ENCODE data around the gene ADARB2. TPM values are rescaled to one million over a fixed set of nuclear protein-coding genes. Genes with fewer than 3 reads are reported as not detected.

The ADARB2 gene
- polyA plus RNA-seq, 6 donors from 2014 or later = 0.10 to 0.12 TPM; not detected in 4

GRCh38 chr10:1217661-1218060 lies 519.7 kb downstream of the ADARB2 start:
- H3K27me3 Mint-ChIP-seq = peaks cover 0 to 8% (median 6%) of the 10 kb centered on the region in 3 donors

GRCh38 chr10:1217237-1217587 lies 520.1 kb downstream of the ADARB2 start:
- ATAC-seq (ENCODE audit: low read depth in 2 of 2) (no peak), DNase-seq (no peak)
- Mint-ChIP-seq H3K4me3 (no peak overlapping the region), H3K27ac (no peak overlapping the region), H3K36me3 (no peaks in the 10 kb centered on the region), H3K27me3 (peaks cover 0 to 9% (median 6%) of the 10 kb centered on the region in 3 donors), H3K4me1 (no peaks in the 10 kb centered on the region), H3K9me3 (peaks cover 0 to 4% (median 0%) of the 10 kb centered on the region in 7 donors)

More at GRCh38 chr10:1217661-1218060, 519.7 kb downstream of the ADARB2 start:
- no peak for ATAC-seq (ENCODE audit: low read depth in 2 of 2)
- no peaks in the 10 kb centered on the region for H3K4me1 Mint-ChIP-seq
- no peaks in the 10 kb centered on the region for H3K36me3 Mint-ChIP-seq
- no peak overlapping the region for H3K27ac Mint-ChIP-seq
- no peak overlapping the region for H3K4me3 Mint-ChIP-seq
- peaks cover 0 to 4% (median 0%) of the 10 kb centered on the region in 7 donors for H3K9me3 Mint-ChIP-seq
- DNase-seq = no peak

GRCh38 chr10:1216574-1217236 lies 520.6 kb downstream of the ADARB2 start:
- H3K9me3 Mint-ChIP-seq = peaks cover 0 to 4% (median 0%) of the 10 kb centered on the region in 7 donors
- ATAC-seq (ENCODE audit: low read depth in 2 of 2) (no peak), DNase-seq (no peak)
- H3K27ac Mint-ChIP-seq = no peak overlapping the region
- no peaks in the 10 kb centered on the region for H3K4me1 Mint-ChIP-seq
- H3K36me3 Mint-ChIP-seq = no peaks in the 10 kb centered on the region
- peaks cover 0 to 9% (median 6%) of the 10 kb centered on the region in 3 donors for H3K27me3 Mint-ChIP-seq
- no peak overlapping the region for H3K4me3 Mint-ChIP-seq

GRCh38 chr10:1215862-1216573 lies 521.3 kb downstream of the ADARB2 start:
- Mint-ChIP-seq H3K4me3 (no peak overlapping the region), H3K36me3 (no peaks in the 10 kb centered on the region), H3K9me3 (peaks cover 0 to 3% (median 0%) of the 10 kb centered on the region in 7 donors), H3K27me3 (peaks cover 2 to 9% (median 6%) of the 10 kb centered on the region in 3 donors), H3K4me1 (no peaks in the 10 kb centered on the region), H3K27ac (no peak overlapping the region)
- ATAC-seq (ENCODE audit: low read depth in 2 of 2) (no peak), DNase-seq (no peak)

- no peaks in the 10 kb centered on the region for H3K4me1 Mint-ChIP-seq
- no peaks in the 10 kb centered on the region for H3K9me3 Mint-ChIP-seq
- no peak for ATAC-seq (ENCODE audit: low read depth in 2 of 2)
- H3K4me3 Mint-ChIP-seq = no peak overlapping the region
- no peaks in the 10 kb centered on the region for H3K36me3 Mint-ChIP-seq
- peaks cover 5 to 9% (median 6%) of the 10 kb centered on the region in 3 donors for H3K27me3 Mint-ChIP-seq
- DNase-seq = no peak
- no peak overlapping the region for H3K27ac Mint-ChIP-seq
Observed at GRCh38 chr10:1214882-1215540, 522.3 kb downstream of the ADARB2 start.

GRCh38 chr10:1214071-1214675 lies 523.2 kb downstream of the ADARB2 start:
- Mint-ChIP-seq H3K4me1 (no peaks in the 10 kb centered on the region), H3K27ac (no peak overlapping the region), H3K27me3 (peaks cover 5 to 9% (median 6%) of the 10 kb centered on the region in 3 donors), H3K36me3 (no peaks in the 10 kb centered on the region), H3K9me3 (peaks cover 0 to 4% (median 0%) of the 10 kb centered on the region in 7 donors), H3K4me3 (no peak overlapping the region)
- ATAC-seq (ENCODE audit: low read depth in 2 of 2) (no peak), DNase-seq (no peak)

GRCh38 chr10:1213252-1214070 lies 523.9 kb downstream of the ADARB2 start:
- DNase-seq (no peak), ATAC-seq (ENCODE audit: low read depth in 2 of 2) (no peak)
- Mint-ChIP-seq H3K27me3 (peaks cover 5 to 9% (median 6%) of the 10 kb centered on the region in 3 donors), H3K4me3 (no peak overlapping the region), H3K4me1 (no peaks in the 10 kb centered on the region), H3K9me3 (peaks cover 0 to 4% (median 0%) of the 10 kb centered on the region in 7 donors), H3K27ac (no peak overlapping the region), H3K36me3 (no peaks in the 10 kb centered on the region)

GRCh38 chr10:1212571-1213141 lies 524.7 kb downstream of the ADARB2 start:
- Mint-ChIP-seq H3K4me1 (no peaks in the 10 kb centered on the region), H3K36me3 (no peaks in the 10 kb centered on the region), H3K9me3 (peaks cover 0 to 4% (median 0%) of the 10 kb centered on the region in 7 donors), H3K27ac (no peak overlapping the region), H3K4me3 (no peak overlapping the region), H3K27me3 (peaks cover 5 to 9% (median 6%) of the 10 kb centered on the region in 3 donors)
- no peak for DNase-seq
- no peak for ATAC-seq (ENCODE audit: low read depth in 2 of 2)

- H3K9me3 Mint-ChIP-seq = peaks cover 0 to 4% (median 0%) of the 10 kb centered on the region in 7 donors
Observed at GRCh38 chr10:1211844-1212570, 525.3 kb downstream of the ADARB2 start.

GRCh38 chr10:1210667-1211066 lies 526.7 kb downstream of the ADARB2 start:
- Mint-ChIP-seq H3K36me3 (no peaks in the 10 kb centered on the region), H3K27me3 (peaks cover 5 to 9% (median 6%) of the 10 kb centered on the region in 3 donors)

More at GRCh38 chr10:1211844-1212570, 525.3 kb downstream of the ADARB2 start:
- DNase-seq (no peak), ATAC-seq (ENCODE audit: low read depth in 2 of 2) (no peak)
- H3K4me1 Mint-ChIP-seq = no peaks in the 10 kb centered on the region
- H3K36me3 Mint-ChIP-seq = no peaks in the 10 kb centered on the region
- H3K27ac Mint-ChIP-seq = no peak overlapping the region
- H3K27me3 Mint-ChIP-seq = peaks cover 5 to 9% (median 6%) of the 10 kb centered on the region in 3 donors
- no peak overlapping the region for H3K4me3 Mint-ChIP-seq

GRCh38 chr10:1209355-1209979 lies 527.9 kb downstream of the ADARB2 start:
- Mint-ChIP-seq H3K27ac (peak overlapping the region in 1 of 6 donors; percentile 47), H3K9me3 (peaks cover 0 to 4% (median 0%) of the 10 kb centered on the region in 7 donors), H3K36me3 (no peaks in the 10 kb centered on the region), H3K27me3 (peaks cover 5 to 9% (median 6%) of the 10 kb centered on the region in 3 donors), H3K4me1 (no peaks in the 10 kb centered on the region), H3K4me3 (no peak overlapping the region)
- ATAC-seq (ENCODE audit: low read depth in 2 of 2) = no peak
- DNase-seq = no peak

More at GRCh38 chr10:1210667-1211066, 526.7 kb downstream of the ADARB2 start:
- Mint-ChIP-seq H3K4me1 (no peaks in the 10 kb centered on the region), H3K9me3 (peaks cover 0 to 4% (median 0%) of the 10 kb centered on the region in 7 donors), H3K4me3 (no peak overlapping the region), H3K27ac (no peak overlapping the region)
- ATAC-seq (ENCODE audit: low read depth in 2 of 2) (no peak), DNase-seq (no peak)
